ENCODE data around the gene TAGAP.
A peak's percentile ranks its signal among the peaks of the same experiment; 100 is the strongest.

TAGAP gene, protein sequence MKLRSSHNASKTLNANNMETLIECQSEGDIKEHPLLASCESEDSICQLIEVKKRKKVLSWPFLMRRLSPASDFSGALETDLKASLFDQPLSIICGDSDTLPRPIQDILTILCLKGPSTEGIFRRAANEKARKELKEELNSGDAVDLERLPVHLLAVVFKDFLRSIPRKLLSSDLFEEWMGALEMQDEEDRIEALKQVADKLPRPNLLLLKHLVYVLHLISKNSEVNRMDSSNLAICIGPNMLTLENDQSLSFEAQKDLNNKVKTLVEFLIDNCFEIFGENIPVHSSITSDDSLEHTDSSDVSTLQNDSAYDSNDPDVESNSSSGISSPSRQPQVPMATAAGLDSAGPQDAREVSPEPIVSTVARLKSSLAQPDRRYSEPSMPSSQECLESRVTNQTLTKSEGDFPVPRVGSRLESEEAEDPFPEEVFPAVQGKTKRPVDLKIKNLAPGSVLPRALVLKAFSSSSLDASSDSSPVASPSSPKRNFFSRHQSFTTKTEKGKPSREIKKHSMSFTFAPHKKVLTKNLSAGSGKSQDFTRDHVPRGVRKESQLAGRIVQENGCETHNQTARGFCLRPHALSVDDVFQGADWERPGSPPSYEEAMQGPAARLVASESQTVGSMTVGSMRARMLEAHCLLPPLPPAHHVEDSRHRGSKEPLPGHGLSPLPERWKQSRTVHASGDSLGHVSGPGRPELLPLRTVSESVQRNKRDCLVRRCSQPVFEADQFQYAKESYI

DNA sequence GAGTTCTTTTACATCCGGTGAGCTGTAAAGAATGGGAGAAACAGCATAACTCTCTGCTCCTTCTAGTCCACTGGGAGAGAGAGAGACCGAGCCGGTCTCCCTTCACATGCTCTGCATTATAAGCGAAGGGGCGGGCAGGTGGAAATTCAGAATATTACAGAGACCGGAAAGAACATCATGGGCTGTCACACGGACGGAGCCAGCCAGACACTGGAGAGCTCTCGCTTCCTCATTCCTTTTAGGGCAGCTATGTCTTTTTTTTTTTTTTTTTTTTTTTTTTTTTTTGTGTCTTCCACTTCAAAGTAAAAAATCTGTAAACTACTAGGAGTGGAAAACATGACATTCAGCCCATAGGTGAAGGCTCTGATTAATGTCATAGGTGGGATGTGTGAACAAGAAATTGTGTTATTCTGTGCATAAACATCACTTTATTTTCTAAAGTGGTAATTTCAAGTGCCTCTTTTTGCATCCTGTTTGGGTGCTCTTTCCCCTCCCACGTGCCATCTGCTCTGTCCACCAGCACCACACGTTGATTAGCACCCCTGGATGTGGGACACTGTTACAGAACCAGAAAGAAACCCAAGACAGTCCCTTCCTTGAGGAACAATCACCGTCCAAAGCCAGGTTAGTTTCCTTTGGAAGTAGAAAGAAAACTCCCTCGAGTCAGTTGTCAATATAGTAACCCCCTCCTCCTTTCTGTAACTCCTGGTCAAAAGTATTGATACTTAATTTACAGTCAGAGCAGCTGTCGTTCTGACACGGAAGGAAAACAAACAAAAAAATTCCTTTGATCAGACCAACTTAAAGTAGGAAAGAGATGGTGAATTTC lies at the start of gene TAGAP:
Gene TAGAP, minus strand, starts transcription at position 93 of the 829 bp plus-strand sequence. CDS start 845 bp downstream, outside the sequence.
- DNase-seq = peak; percentile 76

DNA sequence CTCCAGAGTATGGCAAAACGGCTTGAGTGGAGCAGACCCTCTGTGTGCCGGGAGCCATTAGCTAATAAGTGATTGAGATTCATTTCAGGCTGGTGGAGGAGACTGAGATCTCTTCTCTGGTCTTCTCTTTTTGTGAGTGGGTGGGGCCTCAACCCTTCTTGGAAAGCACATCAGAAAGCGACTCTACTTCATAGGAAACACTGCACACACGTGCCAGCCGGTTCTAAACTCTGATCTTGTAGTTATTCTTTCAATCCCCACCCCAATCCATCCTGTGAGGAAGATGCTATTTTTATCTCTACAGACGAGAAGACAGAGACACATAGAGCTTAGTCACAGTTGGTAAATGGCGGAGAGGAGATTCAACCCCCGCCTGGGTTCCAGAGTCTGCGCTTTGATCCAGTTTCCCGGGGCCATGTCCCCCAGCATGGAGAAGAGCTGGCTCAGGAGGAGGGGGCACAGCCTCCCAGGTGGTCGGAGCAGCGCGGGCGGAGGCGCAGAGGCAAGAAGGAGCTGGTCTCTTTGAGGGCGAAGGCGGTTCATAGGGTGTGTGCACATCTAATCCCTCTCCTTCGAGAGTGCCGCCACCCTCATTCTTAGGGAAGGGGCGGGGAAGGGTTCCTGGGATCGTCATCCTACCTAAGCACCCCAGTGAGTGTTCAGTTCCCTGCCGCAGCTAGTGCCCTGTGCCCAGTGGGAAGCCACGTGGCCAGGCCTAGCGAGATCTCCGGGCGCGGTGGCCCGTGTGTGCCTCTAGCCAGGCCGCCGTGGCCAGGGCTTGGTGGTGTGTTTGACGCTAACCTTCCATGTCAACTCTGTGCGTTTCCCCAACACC lies 49.0 kb upstream of the TAGAP start:
- DNase-seq = no peak

DNA sequence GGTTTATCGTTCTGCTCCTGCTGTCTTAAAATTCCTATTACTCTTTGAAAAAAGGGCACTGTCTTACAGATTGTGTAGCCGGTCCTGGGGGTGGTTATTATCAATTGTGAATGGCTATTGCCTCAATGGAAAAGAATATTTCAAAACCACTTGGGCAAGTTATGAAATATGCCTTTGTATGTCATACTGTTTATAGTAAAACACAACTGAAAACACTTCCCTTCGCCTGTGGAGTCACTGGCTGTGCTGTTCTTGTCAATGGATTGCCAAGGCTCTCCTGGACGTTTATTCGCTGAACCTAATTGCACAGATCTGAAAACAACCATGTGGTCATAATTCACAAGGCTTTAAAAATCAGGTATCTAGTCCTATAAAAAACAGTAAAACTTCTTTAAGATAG lies 47.8 kb upstream of the TAGAP start:
- DNase-seq = no peak

- DNase-seq = no peak
Observed at GRCh38 chr6:159090530-159091480, 46.0 kb upstream of the TAGAP start.

GRCh38 chr6:159089909-159090308 lies 45.1 kb upstream of the TAGAP start:
- DNase-seq = no peak

DNA sequence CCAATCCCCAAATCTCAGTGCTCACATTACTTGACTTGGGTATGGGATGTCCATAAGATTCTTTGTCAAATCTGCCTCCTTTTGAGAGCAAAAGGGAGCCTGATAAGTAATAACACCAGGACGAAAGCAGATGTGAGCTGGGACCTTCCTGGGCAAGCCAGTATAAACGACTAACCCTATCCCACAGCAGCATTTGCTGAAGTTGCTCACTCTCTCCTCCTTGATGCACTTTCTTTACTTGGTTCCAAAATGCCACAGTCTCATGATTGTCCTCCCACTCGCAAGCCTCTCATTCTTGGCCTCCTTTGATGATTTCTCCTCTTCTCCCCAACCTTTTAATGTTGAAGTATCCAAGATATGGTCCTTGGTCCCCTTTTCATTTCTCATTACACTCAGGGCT lies 44.7 kb upstream of the TAGAP start:
- no peak for DNase-seq

DNA sequence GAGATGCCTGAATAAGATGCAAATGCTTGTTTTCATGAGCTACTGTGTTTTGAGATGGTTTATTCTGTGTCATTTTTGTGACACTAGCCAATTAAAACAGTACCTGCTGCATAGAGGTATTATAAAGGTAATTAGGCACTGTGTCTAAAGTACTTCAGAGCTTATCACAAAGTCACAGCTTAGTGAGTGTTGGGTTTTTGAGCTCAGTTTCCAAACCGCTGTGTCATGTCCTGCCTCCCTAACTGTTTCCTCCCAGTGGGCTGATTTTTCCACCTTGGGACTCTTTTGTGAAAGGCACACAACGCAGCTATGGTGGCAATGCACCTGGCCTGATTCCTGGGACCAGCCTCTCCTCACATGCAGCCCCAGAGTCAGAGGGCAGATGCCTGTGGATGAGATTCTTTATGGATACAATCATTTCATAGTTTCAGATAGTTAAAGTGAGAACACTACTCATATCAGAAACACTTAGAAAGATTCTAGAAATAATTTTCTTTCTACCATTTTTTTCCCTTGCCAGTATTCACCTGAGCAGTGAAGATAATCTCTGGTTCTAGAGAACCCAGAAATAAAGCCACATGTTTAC lies 41.3 kb upstream of the TAGAP start:
- no peak for DNase-seq

DNA sequence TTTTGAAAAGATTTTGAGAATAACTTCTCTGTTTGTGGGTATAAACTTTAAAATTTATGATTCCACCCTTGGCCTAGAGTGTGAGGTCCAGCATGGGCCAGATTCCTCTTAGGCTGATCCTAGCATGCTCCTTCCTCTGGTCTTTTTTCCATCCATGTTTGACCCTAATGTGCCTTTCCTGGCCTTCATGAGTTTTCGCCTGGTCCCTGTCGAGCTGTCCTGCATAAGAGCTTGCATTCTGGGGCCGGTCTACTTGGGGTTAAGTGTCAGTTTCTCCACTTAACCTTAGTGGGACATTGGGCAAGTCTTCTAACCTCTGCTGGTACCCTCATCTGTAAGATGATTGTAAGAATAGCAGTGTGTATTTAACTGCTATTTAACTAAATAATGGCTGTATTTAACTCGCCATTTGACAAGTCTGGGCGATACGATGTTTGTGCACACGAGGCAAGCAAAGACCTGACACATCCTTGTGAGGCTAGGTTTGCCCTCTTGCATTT lies 40.7 kb upstream of the TAGAP start:
- no peak for DNase-seq

DNA sequence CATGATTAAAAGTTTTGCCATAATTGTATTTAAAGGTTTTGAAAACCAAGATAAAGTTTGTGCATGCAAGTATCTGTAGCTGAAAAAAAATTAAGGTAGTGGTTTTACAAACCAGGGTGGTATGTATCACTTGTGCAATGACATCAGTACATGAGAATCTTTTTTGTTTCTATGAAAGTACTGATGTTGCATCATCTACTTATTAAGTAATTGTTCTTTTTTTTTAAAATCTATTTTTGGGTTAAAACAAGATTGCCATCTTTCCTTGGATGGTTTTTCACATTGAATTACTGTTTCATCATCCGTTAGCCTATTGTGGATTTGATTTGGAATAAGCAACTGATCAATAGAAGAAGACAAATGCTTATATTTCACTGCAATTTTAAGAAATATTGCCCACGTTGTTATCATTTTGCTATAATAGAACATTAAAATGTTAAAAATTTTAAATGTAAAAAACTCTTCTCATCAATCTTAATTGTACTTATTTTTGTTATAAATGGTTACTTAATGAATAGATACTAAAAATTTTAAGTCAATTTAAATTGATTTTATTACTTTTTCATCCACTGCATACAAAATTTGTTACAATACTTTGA lies 39.8 kb upstream of the TAGAP start:
- DNase-seq = no peak

DNA sequence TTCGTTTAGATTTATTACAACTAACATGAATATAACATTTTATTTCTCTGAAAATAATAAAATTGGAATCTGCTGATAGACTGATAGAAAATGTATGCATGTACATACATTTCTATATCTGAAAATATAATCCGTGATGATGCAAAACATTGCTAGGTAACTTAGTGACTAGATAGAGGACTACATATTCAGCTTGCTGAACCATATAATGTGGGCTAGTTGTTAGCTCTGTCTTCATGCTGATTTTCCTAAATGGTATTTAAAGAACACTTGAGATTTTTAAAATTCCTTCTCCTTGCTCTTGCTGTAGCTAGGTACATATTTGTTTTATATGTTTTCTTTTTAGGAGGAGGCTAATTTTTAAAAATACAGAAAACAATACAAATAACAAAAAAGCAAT lies 38.4 kb upstream of the TAGAP start:
- DNase-seq = no peak

- no peak for DNase-seq
Observed at GRCh38 chr6:159082039-159082815, 37.4 kb upstream of the TAGAP start.

- DNase-seq = no peak
Observed at GRCh38 chr6:159080217-159080976, 35.6 kb upstream of the TAGAP start.

GRCh38 chr6:159079367-159079766 lies 34.6 kb upstream of the TAGAP start:
- no peak for DNase-seq

GRCh38 chr6:159077123-159077522 lies 32.3 kb upstream of the TAGAP start:
- no peak for DNase-seq

GRCh38 chr6:159075506-159076228 lies 30.9 kb upstream of the TAGAP start:
- no peak for DNase-seq

GRCh38 chr6:159074876-159075275 lies 30.1 kb upstream of the TAGAP start:
- no peak for DNase-seq

DNA sequence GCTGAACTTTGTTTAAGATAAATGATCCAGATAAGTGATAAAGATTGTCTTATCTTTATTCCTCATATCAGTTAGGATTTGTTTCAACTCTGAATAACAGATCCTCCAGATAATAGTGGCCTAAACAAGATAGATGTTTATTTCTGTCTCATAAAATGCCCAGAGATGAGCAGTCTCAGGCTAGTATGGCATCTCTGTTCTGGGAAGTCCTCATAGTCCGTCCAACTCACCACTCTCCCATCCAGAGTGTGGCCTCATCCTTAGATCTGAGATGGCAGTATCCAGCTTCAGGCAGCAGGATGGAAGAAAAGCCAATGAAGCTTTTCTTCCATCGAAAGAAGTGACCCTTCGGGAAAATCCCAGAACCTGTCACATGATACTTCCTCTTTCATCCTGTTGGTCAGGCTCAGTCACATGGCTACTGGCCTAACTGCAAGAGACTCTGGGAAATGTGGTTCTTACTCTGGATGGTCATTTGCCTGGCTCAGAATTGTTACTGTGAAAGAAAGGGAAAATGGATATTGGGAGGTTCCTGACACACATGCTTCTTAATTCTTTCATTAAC lies 29.4 kb upstream of the TAGAP start:
- DNase-seq = no peak

Data from activated effector memory CD4-positive, alpha-beta T cell treated with Interleukin-2 at 50 U/mL for 16 hours (primary cell).